Measurements from ENCODE around the gene SLC20A1. TPM values are rescaled to one million over a fixed set of nuclear protein-coding genes. Genes with fewer than 3 reads are reported as not detected.
A peak's percentile ranks its signal among the peaks of the same experiment; 100 is the strongest.

SLC20A1 gene
- total RNA-seq, 1 donor from 2014 or later = 36.6 TPM

DNA sequence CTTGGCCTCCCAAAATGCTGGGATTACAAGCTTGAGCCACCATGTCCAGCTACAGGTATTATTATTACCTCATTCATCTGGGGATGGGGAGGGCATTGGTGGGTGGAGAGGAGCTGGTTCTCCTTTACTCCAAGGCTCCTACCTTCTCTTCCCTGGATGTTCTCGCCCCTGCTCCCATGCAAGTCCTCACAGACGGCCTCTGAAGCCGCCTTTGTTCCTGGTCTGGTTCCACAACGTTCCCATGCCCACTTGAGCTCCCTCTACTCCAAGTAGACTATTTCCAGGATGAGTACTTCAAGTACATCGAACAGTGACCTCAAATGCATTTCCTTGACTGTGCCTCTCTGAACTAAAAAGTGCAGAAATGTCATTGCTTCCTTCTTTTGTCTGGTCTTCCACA lies 3.2 kb upstream of the SLC20A1 start:
- TF ChIP-seq POLR2AphosphoS5 (IDR thresholded peaks at IDR 0.05; ENCODE audit: insufficient read depth in 1 of 2, low read depth in 1 of 2) (no peak), POLR2A (IDR thresholded peaks at IDR 0.05) (no peak), CTCF (IDR thresholded peaks at IDR 0.05) (no peak)

DNA sequence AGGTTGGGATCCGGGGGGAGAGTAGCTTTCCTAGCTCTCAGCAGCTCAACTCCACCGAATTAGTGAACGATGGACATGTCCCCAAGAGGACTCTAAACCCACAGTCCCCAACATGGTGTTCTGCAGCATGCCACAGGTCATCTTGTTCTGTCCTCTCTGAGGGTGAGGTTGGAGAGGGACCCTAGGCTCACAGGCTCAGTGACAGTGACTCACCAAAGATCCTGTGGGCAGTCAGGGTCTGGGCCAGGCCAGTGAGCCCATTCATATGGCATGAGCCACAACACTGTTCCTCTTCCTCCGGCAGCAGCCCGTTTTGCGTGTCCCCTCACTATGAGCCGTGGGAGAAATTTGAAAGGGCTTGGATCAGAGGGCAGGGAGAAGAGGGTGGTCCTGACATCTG lies 2.8 kb upstream of the SLC20A1 start:
- Histone ChIP-seq H3K27ac (no peak overlapping the region), H3K9me3 (no peaks in the 10 kb centered on the region), H3K4me1 (peaks cover 30% of the 10 kb centered on the region), H3K4me3 (no peak overlapping the region), H3K27me3 (no peaks in the 10 kb centered on the region), H3K36me3 (no peaks in the 10 kb centered on the region)
- DNase-seq (ENCODE audit: extremely low spot score in 2 of 2) = no peak
- intact Hi-C loops (cut with DNase I) = no loop called here
- TF ChIP-seq POLR2A (IDR thresholded peaks at IDR 0.05) (no peak), POLR2AphosphoS5 (IDR thresholded peaks at IDR 0.05; ENCODE audit: insufficient read depth in 1 of 2, low read depth in 1 of 2) (no peak), CTCF (IDR thresholded peaks at IDR 0.05) (no peak)

More for the DNA sequence above, 3.2 kb upstream of the SLC20A1 start:
- intact Hi-C loops (cut with DNase I) = no loop called here
- H3K27ac ChIP-seq = no peak overlapping the region
- peaks cover 25% of the 10 kb centered on the region for H3K4me1 ChIP-seq
- DNase-seq (ENCODE audit: extremely low spot score in 2 of 2) = no peak
- H3K9me3 ChIP-seq = no peaks in the 10 kb centered on the region
- H3K4me3 ChIP-seq = no peak overlapping the region
- no peaks in the 10 kb centered on the region for H3K36me3 ChIP-seq
- H3K27me3 ChIP-seq = no peaks in the 10 kb centered on the region

DNA sequence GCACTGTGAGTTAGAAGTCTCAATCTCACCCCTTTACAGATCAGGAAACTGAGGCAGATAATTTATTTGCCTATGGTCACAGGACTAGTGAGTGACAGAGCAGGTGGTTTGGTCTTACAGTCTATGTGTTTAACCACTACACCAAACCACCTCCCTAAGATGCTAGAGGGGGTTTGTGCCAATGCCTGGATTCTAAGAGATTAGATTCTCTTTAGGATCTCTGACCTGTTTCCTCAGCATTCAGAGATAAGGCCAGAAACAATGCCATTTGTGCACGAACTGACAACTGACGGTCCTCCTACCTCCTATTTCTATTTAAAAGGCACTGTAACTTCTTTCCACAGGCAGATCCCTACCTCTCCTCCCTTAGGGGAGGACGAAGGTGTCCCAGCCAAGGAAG lies 2.3 kb upstream of the SLC20A1 start:
- DNase-seq (ENCODE audit: extremely low spot score in 2 of 2) = no peak
- TF ChIP-seq POLR2A (IDR thresholded peaks at IDR 0.05) = no peak
- Histone ChIP-seq H3K4me1 (peaks cover 34% of the 10 kb centered on the region), H3K9me3 (no peaks in the 10 kb centered on the region), H3K36me3 (no peaks in the 10 kb centered on the region), H3K4me3 (no peak overlapping the region), H3K27ac (no peak overlapping the region), H3K27me3 (no peaks in the 10 kb centered on the region)
- intact Hi-C loops (cut with DNase I) = no loop called here

GRCh38 chr2:112644155-112644932 lies 1.4 kb upstream of the SLC20A1 start:
- no peaks in the 10 kb centered on the region for H3K9me3 ChIP-seq
- H3K27ac ChIP-seq = peak overlapping the region; percentile 97
- TF ChIP-seq POLR2AphosphoS5 (IDR thresholded peaks at IDR 0.05; ENCODE audit: insufficient read depth in 1 of 2, low read depth in 1 of 2) = no peak
- no peak for TF ChIP-seq POLR2A (IDR thresholded peaks at IDR 0.05)
- no peak for TF ChIP-seq CTCF (IDR thresholded peaks at IDR 0.05)
- H3K36me3 ChIP-seq = peaks cover 0 to 8% of the 10 kb centered on the region in 2 donors
- H3K4me1 ChIP-seq = peaks cover 34% of the 10 kb centered on the region
- no peaks in the 10 kb centered on the region for H3K27me3 ChIP-seq
- peak overlapping the region; percentile 83 to 93 for H3K4me3 ChIP-seq
- intact Hi-C loops (cut with DNase I) = no loop called here
- no peak for DNase-seq (ENCODE audit: extremely low spot score in 2 of 2)

- peaks cover 34% of the 10 kb centered on the region for H3K4me1 ChIP-seq
- no peak for DNase-seq (ENCODE audit: extremely low spot score in 2 of 2)
Measured at GRCh38 chr2:112644933-112645309, 818 bp upstream of the SLC20A1 start.

More at GRCh38 chr2:112644933-112645309, 818 bp upstream of the SLC20A1 start:
- Histone ChIP-seq H3K36me3 (peaks cover 0 to 8% of the 10 kb centered on the region in 2 donors), H3K4me3 (peak overlapping the region; percentile 83 to 93), H3K27me3 (no peaks in the 10 kb centered on the region), H3K9me3 (no peaks in the 10 kb centered on the region), H3K27ac (peak overlapping the region; percentile 97)
- intact Hi-C loops (cut with DNase I) = no loop called here
- TF ChIP-seq POLR2AphosphoS5 (IDR thresholded peaks at IDR 0.05; ENCODE audit: insufficient read depth in 1 of 2, low read depth in 1 of 2) = no peak
- no peak for TF ChIP-seq CTCF (IDR thresholded peaks at IDR 0.05)
- no peak for TF ChIP-seq POLR2A (IDR thresholded peaks at IDR 0.05)

All from vagina (tissue), 2 donors.